B cell (primary cell): ENCODE data around the gene OR1N2. TPM values are rescaled to one million over a fixed set of nuclear protein-coding genes. Genes with fewer than 3 reads are reported as not detected.

ENCODE experiments used
- ATAC-seq: fragments of 200-7000 bp; cut with Tn5 transposase; one replicate; pipeline ENCODE4 v1.10.0; 2021; ENCODE audit warnings: low read depth, mild to moderate bottlenecking, moderate number of reproducible peaks, moderate library complexity
- CTCF ChIA-PET: fragments of 350-600 bp; sonication (Branson Sonifier 250); formaldehyde crosslinking; loops from one replicate; lab custom pipeline; 2021; ENCODE audit warnings: antibody characterized with exemption, inconsistent platforms; lab: Charles Lee
- POLR2A ChIA-PET: fragments of 350-600 bp; sonication (Branson Sonifier 250); formaldehyde crosslinking; loops from one replicate; lab custom pipeline; 2021; ENCODE audit warnings: antibody characterized with exemption; lab: Charles Lee
- DNase-seq: peaks from one replicate; pipeline ENCODE4 v3.0.0; 2013
- H2AFZ ChIP-seq: 2 replicates; pipeline ENCODE4 v1.6.1; 2012; ENCODE audit warnings: mild to moderate bottlenecking, low read depth, low read length; ENCODE audit not compliant: insufficient read depth, poor library complexity, severe bottlenecking
- H3K27ac ChIP-seq, 2 donors: 1 replicate in 1 of 2; 2 replicates in 1 of 2; pipeline ENCODE4 v1.5.1; 2012 to 2013; ENCODE audit warnings: low read length in 2 of 2, mild to moderate bottlenecking in 2 of 2, moderate library complexity in 1 of 2
- H3K27me3 ChIP-seq, 4 experiments: fragments of 200-600 bp in 1 of 4; sonication (generic) in 1 of 4; replicated peaks in 1 of 4; 1 replicate in 2 of 4; 2 replicates in 2 of 4; pipeline versions ENCODE4 v1.6.1 to v1.7.0; 2013 to 2016; ENCODE audit warnings: low read length in 3 of 4, mild to moderate bottlenecking in 2 of 4, mixed read lengths in 1 of 4, moderate library complexity in 1 of 4; ENCODE audit not compliant: insufficient read depth in 4 of 4, control insufficient read depth in 3 of 4; ENCODE audit errors: control extremely low read depth in 1 of 4
- H3K36me3 ChIP-seq, 2 experiments: replicated peaks in 1 of 2; 1 replicate in 1 of 2; 2 replicates in 1 of 2; pipeline versions ENCODE4 v1.6.1 to v1.7.1; 2013; ENCODE audit warnings: low read length in 1 of 2; ENCODE audit not compliant: insufficient read depth in 2 of 2, control insufficient read depth in 1 of 2; ENCODE audit errors: control extremely low read depth in 1 of 2, extremely low read depth in 1 of 2
- H3K4me1 ChIP-seq, 2 donors: fragments of 200-600 bp in 1 of 2; sonication (generic) in 1 of 2; 1 replicate in 1 of 2; 2 replicates in 1 of 2; pipeline versions ENCODE4 v1.5.1 to v1.6.1; 2013 to 2017; ENCODE audit warnings: low read length in 2 of 2; ENCODE audit not compliant: control insufficient read depth in 2 of 2, insufficient read depth in 2 of 2
- H3K4me2 ChIP-seq: replicated peaks from 2 replicates; pipeline ENCODE3; 2012; ENCODE audit warnings: mild to moderate bottlenecking, low read depth, low read length; ENCODE audit not compliant: poor library complexity, severe bottlenecking
- H3K4me3 ChIP-seq, 5 experiments: fragments of 200-600 bp in 1 of 5; sonication (generic) in 1 of 5; 1 replicate in 3 of 5; 2 replicates in 2 of 5; pipeline versions ENCODE4 v1.5.1 to v1.7.0; 2011 to 2016; ENCODE audit warnings: low read length in 4 of 5, mild to moderate bottlenecking in 4 of 5, low read depth in 2 of 5, control low read depth in 1 of 5, moderate library complexity in 1 of 5; ENCODE audit not compliant: insufficient read depth in 1 of 5; ENCODE audit errors: control extremely low read depth in 1 of 5, extremely low read depth in 1 of 5
- H3K79me2 ChIP-seq: fragments of 200-600 bp; sonication (generic); one replicate; pipeline ENCODE4 v1.6.0; 2016; ENCODE audit warnings: low read length; ENCODE audit not compliant: control insufficient read depth, insufficient read depth
- H3K9ac ChIP-seq: fragments of 200-600 bp; sonication (generic); 2 replicates; pipeline ENCODE4 v1.6.1; 2017; ENCODE audit warnings: mild to moderate bottlenecking, low read length, moderate library complexity
- H3K9me3 ChIP-seq, 3 donors: one replicate each; pipeline versions ENCODE4 v1.6.1 to v1.7.1; 2013; ENCODE audit warnings: low read length in 2 of 3; ENCODE audit not compliant: control insufficient read depth in 2 of 3, insufficient read depth in 1 of 3; ENCODE audit errors: control extremely low read depth in 1 of 3
- H4K20me1 ChIP-seq: 2 replicates; pipeline ENCODE4 v1.6.0; 2012; ENCODE audit warnings: mild to moderate bottlenecking, low read length; ENCODE audit not compliant: insufficient read depth, control insufficient read depth, poor library complexity, severe bottlenecking
- H3K27ac Mint-ChIP-seq: one replicate; pipeline ENCODE4 v1.8.0; 2021; ENCODE audit warnings: mixed read lengths
- H3K27me3 Mint-ChIP-seq: one replicate; pipeline ENCODE4 v1.8.0; 2021; ENCODE audit warnings: mixed read lengths
- H3K4me1 Mint-ChIP-seq: one replicate; pipeline ENCODE4 v1.8.0; 2021; ENCODE audit warnings: mixed read lengths
- H3K4me3 Mint-ChIP-seq: one replicate; pipeline ENCODE4 v1.8.0; 2021; ENCODE audit warnings: mixed read lengths
- H3K9me3 Mint-ChIP-seq: one replicate; pipeline ENCODE4 v1.8.0; 2022; ENCODE audit warnings: mixed read lengths; ENCODE audit not compliant: insufficient read depth
- CTCF ChIP-seq: fragments of 200-600 bp; IDR thresholded peaks from one replicate; pipeline ENCODE4 v1.8.0; 2022; ENCODE audit warnings: antibody characterized with exemption, mild to moderate bottlenecking
- EZH2 ChIP-seq: IDR thresholded peaks from 2 replicates; pipeline ENCODE4 v1.6.1; 2012; ENCODE audit warnings: borderline replicate concordance, low read depth, mild to moderate bottlenecking, moderate library complexity, low read length; ENCODE audit not compliant: insufficient read depth, poor library complexity, severe bottlenecking
- WGBS: methylation state at CpG from one replicate; pipeline ENCODE4 v1.1.5; 2013; ENCODE audit warnings: missing lambda C conversion rate; ENCODE audit not compliant: insufficient coverage; 5-methylcytosine and 5-hydroxymethylcytosine counted together
- intact Hi-C: fragments of 100-400 bp; cut with micrococcal nuclease; formaldehyde crosslinking; loops from one replicate; pipeline ENCODE4 v1.10.0; 2022
- polyA plus RNA-seq: library from polyadenylated mRNA; depleted of rRNA; stranded (reverse); fragments of >200 nt; gene quantifications from 2 replicates; pipeline ENCODE4 v1.2.3, GENCODE V29; 2012
- total RNA-seq, 2 donors: library from RNA; stranded (reverse); fragments of 120-200 nt in 1 of 2; gene quantifications; 1 replicate in 1 of 2; 2 replicates in 1 of 2; pipeline versions ENCODE4 v1.2.3 to v1.2.4, GENCODE V29; 2013 to 2022

Gene OR1N2
- total and polyA plus RNA-seq, 2 donors (not counting 1 experiment from before 2014, with no cell fraction given): not detected

- Mint-ChIP-seq H3K27me3 (peaks cover 5% of the 10 kb centered on the region), H3K4me1 (no peaks in the 10 kb centered on the region), H3K4me3 (no peak overlapping the region), H3K9me3 (peaks cover 2% of the 10 kb centered on the region), H3K27ac (no peak overlapping the region)
- no peak overlapping the region for H3K4me3 ChIP-seq
- H3K27ac ChIP-seq: no peak overlapping the region
- no peaks in the 10 kb centered on the region for H3K79me2 ChIP-seq
- no peaks in the 10 kb centered on the region for H3K4me1 ChIP-seq
- CTCF ChIA-PET: no interaction called here
- POLR2A ChIA-PET: no interaction called here
- no peaks in the 10 kb centered on the region for H3K9me3 ChIP-seq
- H4K20me1 ChIP-seq: no peaks in the 10 kb centered on the region
- TF ChIP-seq CTCF: no peak
- TF ChIP-seq EZH2: no peak
- DNase-seq (no peak), ATAC-seq (no peak)
- H3K4me2 ChIP-seq: no peak overlapping the region
- no peaks in the 10 kb centered on the region for H3K36me3 ChIP-seq
- peaks cover 0 to 3% (median 0%) of the 10 kb centered on the region in 4 experiments for H3K27me3 ChIP-seq
- no peak overlapping the region for H2AFZ ChIP-seq
- intact Hi-C loops: no loop called here
- no CpG with 5 or more reads among the region's 2 CpGs for WGBS
- no peak overlapping the region for H3K9ac ChIP-seq
Observed at GRCh38 chr9:122538757-122539156, 14.2 kb upstream of the OR1N2 start.

GRCh38 chr9:122546196-122546595 lies 6.7 kb upstream of the OR1N2 start:
- Mint-ChIP-seq H3K9me3 (no peaks in the 10 kb centered on the region), H3K27ac (no peak overlapping the region), H3K27me3 (peaks cover 35% of the 10 kb centered on the region), H3K4me3 (no peak overlapping the region), H3K4me1 (no peaks in the 10 kb centered on the region)
- no peaks in the 10 kb centered on the region for H3K4me1 ChIP-seq
- H3K4me2 ChIP-seq: no peak overlapping the region
- peaks cover 0 to 8% (median 2%) of the 10 kb centered on the region in 4 experiments for H3K27me3 ChIP-seq
- intact Hi-C loops: no loop called here
- no peak overlapping the region for H3K27ac ChIP-seq
- no peak overlapping the region for H2AFZ ChIP-seq
- POLR2A ChIA-PET: no interaction called here
- no peak for TF ChIP-seq EZH2
- TF ChIP-seq CTCF: no peak
- no peaks in the 10 kb centered on the region for H3K9me3 ChIP-seq
- H3K79me2 ChIP-seq: no peaks in the 10 kb centered on the region
- ATAC-seq: no peak
- 73% methylated on average over 4 of the region's 8 CpGs for WGBS
- CTCF ChIA-PET: no interaction called here
- H3K4me3 ChIP-seq: no peak overlapping the region
- H3K36me3 ChIP-seq: no peaks in the 10 kb centered on the region
- no peaks in the 10 kb centered on the region for H4K20me1 ChIP-seq
- no peak overlapping the region for H3K9ac ChIP-seq
- no peak for DNase-seq
